ENCODE data around the gene ZCCHC18. TPM values are rescaled to one million over a fixed set of nuclear protein-coding genes. Genes with fewer than 3 reads are reported as not detected.
"Not testable (repeated sequence)": the region's sequence is repeated elsewhere in the genome, so short reads cannot be mapped to it uniquely, and the experiment has no call there.

Gene ZCCHC18
- total RNA-seq, 1 experiment from 2014 or later: 1.2 TPM

- H3K27me3 ChIP-seq; DNase-seq; H3K4me3 ChIP-seq; H3K9me3 ChIP-seq (replicated peaks); H3K4me1 ChIP-seq; H3K36me3 ChIP-seq; H3K27ac ChIP-seq: not testable (repeated sequence)
These were observed 1.7 kb upstream of the ZCCHC18 start for GRCh38 chrX:104110491-104111240.

DNA sequence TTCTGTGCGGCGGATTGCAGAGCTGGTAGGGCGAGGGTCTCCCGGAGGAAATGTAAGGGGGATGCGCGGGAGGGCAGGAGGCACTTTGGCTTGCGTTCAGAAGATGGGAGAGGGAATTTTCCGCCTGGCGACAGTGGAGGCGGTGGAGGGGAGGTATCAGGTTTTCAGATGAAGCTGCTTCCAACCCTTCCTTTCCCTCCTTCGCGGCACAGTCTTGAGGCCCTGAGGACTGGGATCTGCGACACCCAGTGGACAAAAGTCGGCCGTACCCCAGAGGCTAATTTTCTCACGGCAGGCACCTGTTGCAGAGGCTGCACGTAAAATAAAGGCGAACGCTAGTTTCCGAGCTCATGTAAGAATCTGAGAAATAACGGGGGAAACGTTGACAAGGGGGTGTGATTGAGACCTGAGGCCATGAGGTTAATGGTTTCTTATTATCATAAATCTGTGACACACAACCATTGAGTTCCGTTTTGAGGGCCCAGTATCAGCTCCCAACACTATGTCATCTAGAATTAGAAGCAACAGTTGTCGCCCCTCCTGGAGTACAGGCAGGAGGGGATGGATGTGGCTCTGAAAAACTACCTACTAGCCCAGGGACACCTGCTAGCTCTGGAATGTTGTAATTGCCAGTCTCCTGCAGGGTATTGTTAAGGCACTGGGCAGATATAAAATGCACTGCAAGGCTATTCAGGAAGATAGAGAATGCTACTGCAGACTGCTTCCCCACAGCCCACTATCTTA is 1.1 kb downstream of the ZCCHC18 start:
- DNase-seq: peak; percentile 9 to 43
- Histone ChIP-seq H3K9me3 (replicated peaks) (no peaks in the 10 kb centered on the region), H3K27me3 (no peaks in the 10 kb centered on the region), H3K36me3 (no peaks in the 10 kb centered on the region), H3K27ac (no peak overlapping the region), H3K4me1 (no peaks in the 10 kb centered on the region), H3K4me3 (peak overlapping the region; percentile 57)

DNA sequence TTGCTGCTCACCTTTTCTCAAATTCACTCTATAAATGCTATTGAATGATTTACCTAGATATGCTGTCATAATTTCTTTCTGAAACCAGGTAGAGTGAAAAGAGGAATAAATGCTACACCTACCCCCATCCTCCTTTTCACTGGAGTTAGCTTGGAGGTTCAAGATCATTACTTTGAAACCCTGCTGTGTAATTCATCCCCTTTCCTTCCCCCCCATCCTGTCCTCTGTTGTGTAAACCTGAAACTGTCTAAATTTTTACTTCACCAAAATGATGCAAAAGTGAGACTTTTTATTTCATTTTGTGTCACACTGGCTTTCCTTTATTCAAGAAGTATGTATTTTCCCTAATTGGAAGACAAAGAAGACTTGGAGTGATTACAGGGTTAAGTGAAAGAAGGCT is 5.4 kb downstream of the ZCCHC18 start:
- no peak for DNase-seq
- Histone ChIP-seq H3K9me3 (replicated peaks) (no peaks in the 10 kb centered on the region), H3K4me3 (no peak overlapping the region), H3K27ac (no peak overlapping the region), H3K36me3 (no peaks in the 10 kb centered on the region), H3K27me3 (no peaks in the 10 kb centered on the region), H3K4me1 (no peaks in the 10 kb centered on the region)

- Histone ChIP-seq H3K36me3 (no peaks in the 10 kb centered on the region), H3K4me1 (no peaks in the 10 kb centered on the region), H3K27me3 (no peaks in the 10 kb centered on the region), H3K9me3 (replicated peaks) (no peaks in the 10 kb centered on the region), H3K4me3 (no peak overlapping the region), H3K27ac (no peak overlapping the region)
- peak in 1 of 2 experiments; percentile 15 for DNase-seq
These were observed 6.4 kb downstream of the ZCCHC18 start for GRCh38 chrX:104118765-104119164.

DNA sequence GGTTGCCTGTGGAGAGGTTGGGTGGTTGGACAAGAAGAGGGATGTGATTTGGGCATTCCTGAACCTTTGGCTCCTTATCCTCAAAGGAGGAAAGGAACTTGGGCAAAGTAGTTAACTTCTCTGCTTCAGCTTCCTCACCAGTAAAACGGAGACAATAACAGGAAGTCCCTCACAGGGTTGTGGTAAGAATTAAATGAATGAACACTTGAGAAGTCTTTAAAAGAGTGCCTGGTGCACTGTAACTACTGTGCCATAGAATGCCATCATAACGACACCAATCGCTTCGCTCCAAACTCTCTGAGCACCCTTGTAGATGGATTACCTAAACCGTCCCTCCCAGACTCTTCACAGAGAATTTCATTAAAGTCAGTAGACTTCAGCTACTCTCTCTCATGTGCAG is 10.5 kb downstream of the ZCCHC18 start:
- Histone ChIP-seq H3K4me3 (no peak overlapping the region), H3K9me3 (replicated peaks) (no peaks in the 10 kb centered on the region), H3K27me3 (no peaks in the 10 kb centered on the region), H3K4me1 (no peaks in the 10 kb centered on the region), H3K27ac (no peak overlapping the region), H3K36me3 (no peaks in the 10 kb centered on the region)
- no peak for DNase-seq

- H3K27me3 ChIP-seq: no peaks in the 10 kb centered on the region
- no peaks in the 10 kb centered on the region for H3K9me3 ChIP-seq (replicated peaks)
- no peaks in the 10 kb centered on the region for H3K4me1 ChIP-seq
- no peak for DNase-seq
- no peak overlapping the region for H3K4me3 ChIP-seq
- no peak overlapping the region for H3K27ac ChIP-seq
- H3K36me3 ChIP-seq: no peaks in the 10 kb centered on the region
These were observed 14.5 kb downstream of the ZCCHC18 start for GRCh38 chrX:104126856-104127255.

DNA sequence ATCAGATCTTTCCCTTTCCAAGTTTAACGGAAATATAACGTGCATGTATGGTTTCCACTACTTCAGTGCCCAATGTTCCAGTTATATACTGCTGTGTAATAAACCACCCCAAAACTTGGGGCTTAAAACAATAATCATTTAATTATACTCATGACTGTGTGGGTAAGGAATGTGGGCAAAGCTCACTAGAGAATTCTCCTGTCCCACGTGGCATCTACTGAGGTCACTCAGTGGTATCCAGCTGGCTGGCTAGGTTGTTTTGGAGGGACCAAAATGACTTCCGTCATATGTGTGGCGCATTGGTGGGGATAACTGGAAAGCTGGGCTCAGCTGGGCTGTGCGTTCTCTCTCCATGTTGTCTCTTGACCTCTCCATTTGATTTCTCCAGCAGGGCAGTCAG is 18.5 kb downstream of the ZCCHC18 start:
- DNase-seq: no peak

DNA sequence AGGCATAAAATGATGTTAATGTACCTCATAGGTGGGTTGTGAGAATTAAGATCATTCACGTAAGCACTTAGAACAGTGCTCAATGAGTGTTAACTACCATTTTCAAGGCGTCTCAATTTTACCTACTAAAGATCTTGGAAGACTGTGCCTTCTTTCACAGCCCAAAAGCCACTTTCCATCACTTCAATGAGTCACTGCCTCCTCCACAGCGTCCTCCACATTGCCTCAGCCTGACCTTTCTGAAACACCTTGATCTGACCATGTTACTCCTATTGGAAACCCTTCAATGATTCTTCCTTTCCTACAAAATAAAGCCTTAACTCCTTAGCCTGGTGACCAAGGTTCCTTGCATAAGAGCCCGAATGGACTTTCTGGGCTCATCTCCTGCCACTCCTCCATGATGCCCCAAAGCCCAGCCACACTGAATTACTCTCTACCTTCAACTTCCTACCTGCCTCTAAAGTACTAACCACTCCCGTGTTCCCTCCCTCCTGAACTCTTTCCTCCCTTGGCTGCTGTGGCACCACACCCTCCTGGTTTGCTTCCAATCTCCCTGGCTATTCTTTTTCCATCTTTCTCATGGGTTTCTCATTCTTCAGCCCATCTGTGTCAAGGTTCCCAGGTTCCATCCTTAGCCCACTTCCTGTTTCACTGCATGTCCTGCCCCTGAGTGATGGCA is 22.4 kb downstream of the ZCCHC18 start:
- H3K4me3 ChIP-seq: no peak overlapping the region
- no peaks in the 10 kb centered on the region for H3K4me1 ChIP-seq
- no peaks in the 10 kb centered on the region for H3K36me3 ChIP-seq
- H3K9me3 ChIP-seq (replicated peaks): no peaks in the 10 kb centered on the region
- no peak for DNase-seq
- H3K27ac ChIP-seq: no peak overlapping the region
- no peaks in the 10 kb centered on the region for H3K27me3 ChIP-seq

More for the DNA sequence above, 18.5 kb downstream of the ZCCHC18 start:
- H3K27me3 ChIP-seq: no peaks in the 10 kb centered on the region
- no peak overlapping the region for H3K4me3 ChIP-seq
- H3K4me1 ChIP-seq: no peaks in the 10 kb centered on the region
- H3K9me3 ChIP-seq (replicated peaks): no peaks in the 10 kb centered on the region
- no peak overlapping the region for H3K27ac ChIP-seq
- no peaks in the 10 kb centered on the region for H3K36me3 ChIP-seq

DNA sequence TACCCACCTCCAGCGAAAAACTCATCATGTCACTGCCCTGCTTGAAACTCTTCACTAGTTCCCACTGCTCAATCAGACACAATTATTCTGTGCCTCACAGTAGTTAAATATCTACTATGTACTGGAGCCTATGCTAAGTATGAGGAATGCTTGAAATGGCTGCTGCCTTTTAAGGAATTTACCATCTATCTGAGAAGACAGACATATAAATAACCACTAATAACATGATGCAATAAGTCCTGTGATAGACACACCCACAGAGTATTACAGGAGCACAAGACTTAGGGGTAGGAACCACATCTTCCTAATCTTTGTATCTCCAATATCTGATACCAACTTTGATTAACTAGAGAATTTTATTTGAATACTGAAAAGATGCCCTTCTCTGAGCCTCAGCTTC is 23.4 kb downstream of the ZCCHC18 start:
- no peak overlapping the region for H3K4me3 ChIP-seq
- DNase-seq: no peak
- H3K27ac ChIP-seq: no peak overlapping the region
- no peaks in the 10 kb centered on the region for H3K4me1 ChIP-seq
- H3K36me3 ChIP-seq: no peaks in the 10 kb centered on the region
- no peaks in the 10 kb centered on the region for H3K27me3 ChIP-seq
- H3K9me3 ChIP-seq (replicated peaks): no peaks in the 10 kb centered on the region

GRCh38 chrX:104136241-104137019 is 24.1 kb downstream of the ZCCHC18 start:
- H3K36me3 ChIP-seq: no peaks in the 10 kb centered on the region
- H3K4me1 ChIP-seq: no peaks in the 10 kb centered on the region
- no peak overlapping the region for H3K27ac ChIP-seq
- DNase-seq: peak; percentile 25 to 55
- H3K4me3 ChIP-seq: no peak overlapping the region
- H3K9me3 ChIP-seq (replicated peaks): no peaks in the 10 kb centered on the region
- H3K27me3 ChIP-seq: no peaks in the 10 kb centered on the region

DNA sequence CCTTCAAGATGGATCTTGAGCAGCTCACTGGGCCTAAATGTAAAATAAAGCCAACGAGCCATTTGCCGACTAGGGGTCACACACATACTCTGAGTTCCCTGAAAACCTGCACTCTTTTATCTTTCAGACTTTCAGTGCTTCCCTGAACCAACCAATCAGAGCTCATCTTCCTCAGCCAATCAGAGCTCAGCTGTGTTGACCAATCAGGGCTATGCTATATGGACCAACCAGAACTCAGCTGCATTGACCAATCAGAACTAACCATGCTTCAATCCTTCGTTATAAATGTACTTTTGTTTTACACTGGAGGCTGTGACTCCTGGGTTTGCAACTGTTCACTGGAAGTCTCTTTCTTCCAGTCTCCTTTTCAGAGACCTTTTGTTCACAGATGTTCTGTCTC is 25.2 kb downstream of the ZCCHC18 start:
- Histone ChIP-seq H3K9me3 (replicated peaks) (no peaks in the 10 kb centered on the region), H3K4me3 (no peak overlapping the region), H3K36me3 (no peaks in the 10 kb centered on the region), H3K27me3 (no peaks in the 10 kb centered on the region), H3K27ac (no peak overlapping the region), H3K4me1 (no peaks in the 10 kb centered on the region)
- DNase-seq: peak; percentile 1 to 3

GRCh38 chrX:104141087-104141760 is 28.9 kb downstream of the ZCCHC18 start:
- no peak for DNase-seq
- Histone ChIP-seq H3K4me3 (no peak overlapping the region), H3K27ac (no peak overlapping the region), H3K4me1 (no peaks in the 10 kb centered on the region), H3K27me3 (no peaks in the 10 kb centered on the region), H3K9me3 (replicated peaks) (no peaks in the 10 kb centered on the region), H3K36me3 (no peaks in the 10 kb centered on the region)

- H3K27ac ChIP-seq: no peak overlapping the region
- H3K4me3 ChIP-seq: no peak overlapping the region
- no peaks in the 10 kb centered on the region for H3K9me3 ChIP-seq (replicated peaks)
- H3K27me3 ChIP-seq: no peaks in the 10 kb centered on the region
- DNase-seq: no peak
- no peaks in the 10 kb centered on the region for H3K36me3 ChIP-seq
- H3K4me1 ChIP-seq: no peaks in the 10 kb centered on the region
These were observed 38.7 kb downstream of the ZCCHC18 start for GRCh38 chrX:104151037-104151436.

Data from SJCRH30 (cell line).